HepG2 (cell line): ENCODE data around the gene PLD1. TPM values are rescaled to one million over a fixed set of nuclear protein-coding genes. Genes with fewer than 3 reads are reported as not detected.
A peak's percentile ranks its signal among the peaks of the same experiment; 100 is the strongest.

Source experiments
- CHD2 ChIP-seq: IDR thresholded peaks from 2 replicates; pipeline ENCODE4 v1.6.1; 2011; ENCODE audit warnings: low read depth, low read length, improper control_type of control experiment
- EHMT2 ChIP-seq: fragments of 200-600 bp; sonication (generic); IDR thresholded peaks from 2 replicates; pipeline ENCODE4 v1.7.0; 2017; ENCODE audit warnings: antibody characterized with exemption, low read depth, low read length, borderline replicate concordance
- ESRRA ChIP-seq: sonication (generic); formaldehyde crosslinking; IDR thresholded peaks from 2 replicates; pipeline ENCODE4 v1.5.1; 2020; ENCODE audit warnings: mild to moderate bottlenecking, low read depth, missing genetic modification reagents
- ETV5 ChIP-seq: IDR thresholded peaks from 2 replicates; pipeline ENCODE4 v1.6.1; 2018; ENCODE audit warnings: missing biosample characterization, missing genetic modification reagents, inconsistent platforms, borderline replicate concordance
- KDM1A ChIP-seq: IDR thresholded peaks from 2 replicates; pipeline ENCODE4 v1.6.1; 2016; ENCODE audit warnings: missing compliant biosample characterization
- KLF6 ChIP-seq: IDR thresholded peaks from 2 replicates; pipeline ENCODE4 v1.8.0; 2016; ENCODE audit warnings: missing biosample characterization, missing genetic modification reagents
- MTF1 ChIP-seq: sonication (generic); formaldehyde crosslinking; IDR thresholded peaks from 2 replicates; pipeline ENCODE4 v1.5.0; 2020; ENCODE audit warnings: missing genetic modification reagents
- NAIF1 ChIP-seq: sonication (generic); formaldehyde crosslinking; IDR thresholded peaks from 2 replicates; pipeline ENCODE4 v1.5.0; 2020; ENCODE audit warnings: mild to moderate bottlenecking, missing genetic modification reagents, borderline replicate concordance
- NKX3-1 ChIP-seq: sonication (generic); formaldehyde crosslinking; IDR thresholded peaks from 2 replicates; pipeline ENCODE4 v1.5.0; 2020; ENCODE audit warnings: missing genetic modification reagents
- NONO ChIP-seq, 2 experiments: fragments of 450-650 bp in 1 of 2; sonication (generic) in 1 of 2; formaldehyde crosslinking in 1 of 2; IDR thresholded peaks in 1 of 2; conservative IDR thresholded peaks in 1 of 2; 2 replicates each; pipeline versions ENCODE4 v1.6.1 to v1.8.0; 2017 to 2022; ENCODE audit warnings: mild to moderate bottlenecking in 1 of 2, missing genetic modification reagents in 1 of 2, moderate library complexity in 1 of 2
- NR2F6 ChIP-seq, 2 experiments: IDR thresholded peaks; 2 replicates each; pipeline ENCODE4 v1.6.1; 2016; ENCODE audit warnings: antibody characterized with exemption in 1 of 2, mild to moderate bottlenecking in 1 of 2
- SALL1 ChIP-seq: sonication (generic); formaldehyde crosslinking; IDR thresholded peaks from 2 replicates; pipeline ENCODE4 v1.8.0; 2022; ENCODE audit warnings: mild to moderate bottlenecking, missing genetic modification reagents
- SMAD1 ChIP-seq: sonication (generic); formaldehyde crosslinking; IDR thresholded peaks from 2 replicates; pipeline ENCODE4 v1.4.0; 2020; ENCODE audit warnings: missing genetic modification reagents, low read depth, mild to moderate bottlenecking, borderline replicate concordance
- SNAPC2 ChIP-seq: sonication (generic); formaldehyde crosslinking; IDR thresholded peaks from 2 replicates; pipeline ENCODE4 v1.8.1; 2022; ENCODE audit warnings: mild to moderate bottlenecking, missing genetic modification reagents
- SOX6 ChIP-seq, 2 experiments: fragments of 450-650 bp in 1 of 2; sonication (generic) in 1 of 2; formaldehyde crosslinking in 1 of 2; IDR thresholded peaks; 2 replicates each; pipeline versions ENCODE4 v1.4.0 to v1.6.1; 2017 to 2020; ENCODE audit warnings: antibody characterized with exemption in 1 of 2, mild to moderate bottlenecking in 1 of 2, missing genetic modification reagents in 1 of 2
- SRF ChIP-seq: IDR thresholded peaks from 2 replicates; pipeline ENCODE4 v1.6.1; 2011; ENCODE audit warnings: mild to moderate bottlenecking, low read depth, low read length, moderate library complexity
- TFE3 ChIP-seq: IDR thresholded peaks from 2 replicates; pipeline ENCODE4 v1.6.1; 2016
- ZC3H4 ChIP-seq: sonication (generic); formaldehyde crosslinking; IDR thresholded peaks from 2 replicates; pipeline ENCODE4 v1.4.0; 2020; ENCODE audit warnings: missing genetic modification reagents, borderline replicate concordance
- ZFP37 ChIP-seq: sonication (generic); formaldehyde crosslinking; IDR thresholded peaks from 2 replicates; pipeline ENCODE4 v1.4.0; 2020; ENCODE audit warnings: missing genetic modification reagents, borderline replicate concordance
- ZFP82 ChIP-seq: sonication (generic); formaldehyde crosslinking; IDR thresholded peaks from 2 replicates; pipeline ENCODE4 v1.5.1; 2020; ENCODE audit warnings: mild to moderate bottlenecking, missing genetic modification reagents, borderline replicate concordance
- ZMAT5 ChIP-seq: sonication (generic); formaldehyde crosslinking; IDR thresholded peaks from 2 replicates; pipeline ENCODE4 v1.5.0; 2020; ENCODE audit warnings: mild to moderate bottlenecking, low read depth, missing genetic modification reagents, borderline replicate concordance
- ZNF17 ChIP-seq: sonication (generic); formaldehyde crosslinking; IDR thresholded peaks from 2 replicates; pipeline ENCODE4 v1.5.0; 2020; ENCODE audit warnings: mild to moderate bottlenecking, missing genetic modification reagents
- ZNF24 ChIP-seq: fragments of 450-650 bp; IDR thresholded peaks from 2 replicates; pipeline ENCODE4 v1.6.1; 2017; ENCODE audit warnings: antibody characterized with exemption, mild to moderate bottlenecking
- ZNF264 ChIP-seq: sonication (generic); formaldehyde crosslinking; IDR thresholded peaks from 2 replicates; pipeline ENCODE4 v1.4.0; 2020; ENCODE audit warnings: missing genetic modification reagents
- ZNF317 ChIP-seq: sonication (generic); formaldehyde crosslinking; IDR thresholded peaks from 2 replicates; pipeline ENCODE4 v1.5.0; 2020; ENCODE audit warnings: mild to moderate bottlenecking, missing genetic modification reagents
- ZNF552 ChIP-seq: sonication (generic); formaldehyde crosslinking; IDR thresholded peaks from 2 replicates; pipeline ENCODE4 v1.9.0; 2022; ENCODE audit warnings: missing genetic modification reagents, mild to moderate bottlenecking, borderline replicate concordance
- ZNF558 ChIP-seq: sonication (generic); formaldehyde crosslinking; IDR thresholded peaks from 2 replicates; pipeline ENCODE4 v1.9.0; 2022; ENCODE audit warnings: mild to moderate bottlenecking, missing genetic modification reagents, borderline replicate concordance
- ZNF564 ChIP-seq: sonication (generic); formaldehyde crosslinking; IDR thresholded peaks from 2 replicates; pipeline ENCODE4 v1.8.1; 2023; ENCODE audit warnings: mild to moderate bottlenecking, missing genetic modification reagents
- ZNF629 ChIP-seq: sonication (generic); formaldehyde crosslinking; conservative IDR thresholded peaks from 2 replicates; pipeline ENCODE4 v1.5.0; 2020; ENCODE audit warnings: missing genetic modification reagents
- ZNF879 ChIP-seq: sonication (generic); formaldehyde crosslinking; IDR thresholded peaks from 2 replicates; pipeline ENCODE4 v1.8.1; 2023; ENCODE audit warnings: missing genetic modification reagents
- polyA plus RNA-seq, 8 experiments: library from polyadenylated mRNA; depleted of rRNA in 3 of 8; stranded (reverse) in 7 of 8; unstranded in 1 of 8; fragments of >200 nt; fragmentation: Illumina TruSeq in 4 of 8; extraction: Trizol in 4 of 8; gene quantifications; 2 replicates each; pipeline versions ENCODE4 v1.2.1 to v1.2.3, GENCODE V29; 2011 to 2016; ENCODE audit warnings: low read depth in 4 of 8, missing spikeins in 1 of 8, mixed read lengths in 1 of 8; ENCODE audit not compliant: insufficient read depth in 1 of 8
- total RNA-seq, 5 experiments: library from RNA; depleted of rRNA; stranded (reverse); fragments of >200 nt; fragmentation: Illumina TruSeq; extraction: Trizol; gene quantifications; 2 replicates each; pipeline ENCODE4 v1.2.3, GENCODE V29; 2016; ENCODE audit warnings: low read depth in 1 of 5
- TF ChIP-seq, protein P1 (sequence below): sonication (generic); formaldehyde crosslinking; IDR thresholded peaks from 2 replicates; pipeline ENCODE4 v1.5.0; 2020; ENCODE audit warnings: missing genetic modification reagents, mild to moderate bottlenecking, borderline replicate concordance

PLD1 gene
- total and polyA plus RNA-seq, 2 of the 13 experiments (the other 11 are each of a cell fraction or from before 2014, with no cell fraction given), result 27.1 to 59.4 TPM

- TF ChIP-seq SMAD1 (CRISPR knock-in tag), result no peak
- TF ChIP-seq ZNF552 (CRISPR knock-in tag), result no peak
- no peak for TF ChIP-seq ZNF629 (CRISPR knock-in tag)
- TF ChIP-seq KLF6 (CRISPR knock-in tag), result 0 out of 2 replicates have a peak, but pooled peaks have one; percentile 40
- TF ChIP-seq ZNF317, result no peak
- TF ChIP-seq SALL1 (CRISPR knock-in tag), result peak; percentile 79; the same call in 1 of the 2 replicates
- no peak for TF ChIP-seq ZNF564 (CRISPR knock-in tag)
- TF ChIP-seq ZNF17 (CRISPR knock-in tag), result no peak
- TF ChIP-seq MTF1 (CRISPR knock-in tag), result no peak
- TF ChIP-seq NAIF1 (CRISPR knock-in tag), result no peak
- TF ChIP-seq TFE3 (CRISPR knock-in tag), result no peak
- TF ChIP-seq, protein P1, sequence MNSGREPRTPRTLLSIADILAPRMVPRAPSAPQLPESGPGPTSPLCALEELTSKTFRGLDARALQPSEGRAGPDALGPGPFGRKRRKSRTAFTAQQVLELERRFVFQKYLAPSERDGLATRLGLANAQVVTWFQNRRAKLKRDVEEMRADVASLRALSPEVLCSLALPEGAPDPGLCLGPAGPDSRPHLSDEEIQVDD (CRISPR knock-in tag), result no peak
- TF ChIP-seq ZMAT5 (CRISPR knock-in tag), result no peak
- no peak for TF ChIP-seq EHMT2
- TF ChIP-seq NKX3-1, result no peak
- no peak for TF ChIP-seq ZNF879 (CRISPR knock-in tag)
- no peak for TF ChIP-seq SRF
- no peak for TF ChIP-seq ESRRA (CRISPR knock-in tag)
- no peak for TF ChIP-seq CHD2
- TF ChIP-seq ETV5 (CRISPR knock-in tag), result peak; percentile 52; the same call in 1 of the 2 replicates
- no peak for TF ChIP-seq ZNF264 (CRISPR knock-in tag)
- TF ChIP-seq ZC3H4 (CRISPR knock-in tag), result no peak
- TF ChIP-seq NR2F6 (IDR thresholded peaks at IDR 0.05), result peak; percentile 91
- peak; percentile 78 for TF ChIP-seq NR2F6 (CRISPR knock-in tag; IDR thresholded peaks at IDR 0.05)
- TF ChIP-seq SOX6 (IDR thresholded peaks at IDR 0.05), result no peak
- TF ChIP-seq SOX6 (CRISPR knock-in tag; IDR thresholded peaks at IDR 0.05), result peak; percentile 85
- no peak for TF ChIP-seq NONO (IDR thresholded peaks at IDR 0.05)
- peak; percentile 55; the same call in 1 of the 2 replicates for TF ChIP-seq NONO (CRISPR knock-in tag; conservative IDR thresholded peaks at IDR 0.05)
- TF ChIP-seq SNAPC2, result no peak
- no peak for TF ChIP-seq ZNF24
- no peak for TF ChIP-seq ZFP37 (CRISPR knock-in tag)
- no peak for TF ChIP-seq KDM1A (CRISPR knock-in tag)
- TF ChIP-seq ZNF558 (CRISPR knock-in tag), result no peak
- no peak for TF ChIP-seq ZFP82 (CRISPR knock-in tag)
Measured at GRCh38 chr3:171680726-171681411, 129.4 kb downstream of the PLD1 start (continued).
